PC-3 (cell line): Measurements from ENCODE around the gene CASD1.

ENCODE experiments used
- EZH2phosphoT487 ChIP-seq: fragments of 300-600 bp; sonication (generic); IDR thresholded peaks from 2 replicates; pipeline ENCODE4 v1.6.1; 2018; ENCODE audit warnings: mild to moderate bottlenecking, antibody characterized with exemption, low read length, borderline replicate concordance
- TF ChIP-seq, protein P1 (sequence below): fragments of 300-600 bp; sonication (generic); conservative IDR thresholded peaks from 2 replicates; pipeline ENCODE4 v1.5.1; 2017; ENCODE audit warnings: antibody characterized with exemption, low read depth, mild to moderate bottlenecking, low read length

DNA sequence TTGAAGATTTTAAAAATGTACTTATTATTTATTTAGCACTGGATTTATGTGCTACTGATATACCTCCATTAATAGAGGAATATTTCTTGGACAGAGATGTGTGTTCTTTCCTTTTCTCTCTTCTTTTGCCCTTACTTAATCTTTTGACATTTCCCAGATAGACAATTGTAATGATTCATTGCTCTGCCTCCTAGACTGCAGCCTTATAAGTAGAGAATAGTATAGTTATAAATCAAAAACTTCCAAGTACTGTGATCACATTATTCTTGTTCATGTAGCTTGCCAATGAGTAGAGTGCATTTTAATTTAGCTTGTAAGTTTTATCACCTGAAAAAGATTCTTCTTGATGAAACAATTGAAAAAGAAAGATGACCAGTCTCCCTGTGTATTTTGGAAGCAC, 47.6 kb downstream of the CASD1 start:
- TF ChIP-seq, protein P1, sequence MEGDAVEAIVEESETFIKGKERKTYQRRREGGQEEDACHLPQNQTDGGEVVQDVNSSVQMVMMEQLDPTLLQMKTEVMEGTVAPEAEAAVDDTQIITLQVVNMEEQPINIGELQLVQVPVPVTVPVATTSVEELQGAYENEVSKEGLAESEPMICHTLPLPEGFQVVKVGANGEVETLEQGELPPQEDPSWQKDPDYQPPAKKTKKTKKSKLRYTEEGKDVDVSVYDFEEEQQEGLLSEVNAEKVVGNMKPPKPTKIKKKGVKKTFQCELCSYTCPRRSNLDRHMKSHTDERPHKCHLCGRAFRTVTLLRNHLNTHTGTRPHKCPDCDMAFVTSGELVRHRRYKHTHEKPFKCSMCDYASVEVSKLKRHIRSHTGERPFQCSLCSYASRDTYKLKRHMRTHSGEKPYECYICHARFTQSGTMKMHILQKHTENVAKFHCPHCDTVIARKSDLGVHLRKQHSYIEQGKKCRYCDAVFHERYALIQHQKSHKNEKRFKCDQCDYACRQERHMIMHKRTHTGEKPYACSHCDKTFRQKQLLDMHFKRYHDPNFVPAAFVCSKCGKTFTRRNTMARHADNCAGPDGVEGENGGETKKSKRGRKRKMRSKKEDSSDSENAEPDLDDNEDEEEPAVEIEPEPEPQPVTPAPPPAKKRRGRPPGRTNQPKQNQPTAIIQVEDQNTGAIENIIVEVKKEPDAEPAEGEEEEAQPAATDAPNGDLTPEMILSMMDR: no peak
- TF ChIP-seq EZH2phosphoT487: no peak
